Ovary (tissue), 9 donors: ENCODE data around the gene GDF10. TPM values are rescaled to one million over a fixed set of nuclear protein-coding genes. Genes with fewer than 3 reads are reported as not detected.

ENCODE experiments used
- DNase-seq, 5 donors: peaks; one replicate each; pipeline ENCODE4 v3.0.0-alpha.2; 2019 to 2020
- H3K27ac ChIP-seq, 2 donors: fragments of 200-600 bp; one replicate each; pipeline versions ENCODE4 v1.5.1 to v1.8.0; 2019 to 2022
- H3K27me3 ChIP-seq: fragments of 200-600 bp; one replicate; pipeline ENCODE4 v1.8.0; 2022
- H3K36me3 ChIP-seq: fragments of 200-600 bp; sonication (generic); one replicate; pipeline ENCODE4 v1.5.1; 2019
- H3K4me1 ChIP-seq: one replicate; pipeline ENCODE4 v1.8.1; 2013; ENCODE audit warnings: mild to moderate bottlenecking, moderate library complexity; ENCODE audit not compliant: insufficient read depth
- H3K4me3 ChIP-seq: fragments of 200-600 bp; sonication (generic); one replicate; pipeline ENCODE4 v1.5.1; 2017
- H3K9me3 ChIP-seq, 2 donors: fragments of 200-600 bp in 1 of 2; sonication (generic) in 1 of 2; one replicate each; pipeline versions ENCODE4 v1.5.1 to v1.8.1; 2013 to 2019; ENCODE audit warnings: mild to moderate bottlenecking in 1 of 2, moderate library complexity in 1 of 2
- EP300 ChIP-seq: sonication (generic); formaldehyde crosslinking; IDR thresholded peaks from one replicate; pipeline ENCODE4 v1.6.1; 2017; ENCODE audit warnings: antibody characterized with exemption
- POLR2A ChIP-seq: fragments of 450-650 bp; IDR thresholded peaks from one replicate; pipeline ENCODE4 v1.6.1; 2017; ENCODE audit warnings: antibody characterized with exemption, mild to moderate bottlenecking, moderate library complexity
- WGBS, 3 donors: extraction: QIAGEN DNeasy Blood & Tissue Kit in 1 of 3; methylation state at CpG; one replicate each; pipeline versions ENCODE4 v1.1.5 to v1.1.7; 2013 to 2017; 5-methylcytosine and 5-hydroxymethylcytosine counted together
- intact Hi-C, 4 donors: fragments of 100-400 bp; cut with DNase I; formaldehyde crosslinking; loops; one replicate each; pipeline versions ENCODE4 v1.11.0 to v1.15.1; 2022 to 2023
- polyA plus RNA-seq, 2 donors: library from polyadenylated mRNA; stranded (reverse); fragments of 200-250 nt in 1 of 2; fragments of 350-450 nt in 1 of 2; fragmentation: Illumina TruSeq in 1 of 2; extraction: RNeasy Lipid Tissue Mini Kit (QIAGEN cat#74804) in 1 of 2; gene quantifications; one replicate each; pipeline ENCODE4 v1.2.3, GENCODE V29; 2013 to 2014
- total RNA-seq, 7 donors: library from RNA; depleted of rRNA in 2 of 7; stranded (reverse); fragments of >200 nt in 2 of 7; fragmentation: NEBNext Ultra II Directional in 3 of 7; extraction: Animal tissue kit (Norgen Biotek cat#: 25700) in 3 of 7; gene quantifications; one replicate each; pipeline versions ENCODE4 v1.1.0 to v1.2.4, GENCODE V29; 2016 to 2023
- TF ChIP-seq, protein P1 (sequence below), 3 donors: fragments of 450-650 bp in 2 of 3; fragments of 200-600 bp in 1 of 3; IDR thresholded peaks; one replicate each; pipeline versions ENCODE4 v1.5.1 to v1.8.0; 2016 to 2022; ENCODE audit warnings: antibody characterized with exemption in 3 of 3, mild to moderate bottlenecking in 1 of 3
- donor health status: DM: no; HTN: no; CAD: no; lungs with moderate emphysema.
- donor health status: DM: no; HTN: no; CAD: no.
- donor health status: Bipolar disorder and iron deficiency.
- donor health status: DM: yes; HTN: yes; CAD: no.
- donor health status: DM: no; HTN: no; CAD: no.
- donor health status: DM: yes; HTN: yes; CAD: no.

The GDF10 gene
- total and polyA plus RNA-seq, 9 donors: 0.12 to 1.2 (median 0.53) TPM; not detected in 3

DNA sequence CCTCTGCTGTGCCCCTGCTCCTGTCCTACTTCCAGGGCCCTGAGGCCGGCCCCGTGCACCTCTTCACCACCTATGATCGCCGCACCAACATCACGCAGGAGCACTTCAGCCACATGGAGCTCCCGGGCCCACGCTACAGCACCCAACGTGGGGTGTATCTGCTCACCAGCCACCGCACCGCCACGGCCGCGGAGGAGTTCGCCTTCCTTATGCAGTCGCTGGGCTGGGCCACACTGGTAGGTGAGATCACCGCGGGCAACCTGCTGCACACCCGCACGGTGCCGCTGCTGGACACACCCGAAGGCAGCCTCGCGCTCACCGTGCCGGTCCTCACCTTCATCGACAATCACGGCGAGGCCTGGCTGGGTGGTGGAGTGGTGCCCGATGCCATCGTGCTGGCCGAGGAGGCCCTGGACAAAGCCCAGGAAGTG, 50.0 kb downstream of the GDF10 start:
- Histone ChIP-seq H3K27me3 (no peaks in the 10 kb centered on the region), H3K9me3 (no peaks in the 10 kb centered on the region), H3K36me3 (no peaks in the 10 kb centered on the region), H3K4me3 (no peak overlapping the region), H3K4me1 (no peaks in the 10 kb centered on the region), H3K27ac (no peak overlapping the region)
- WGBS, 3 donors: 94 to 96% (median 95%) methylated on average over 30 to 31 of the region's 31 CpGs
- no peak for DNase-seq
- no peak for TF ChIP-seq EP300
- TF ChIP-seq, protein P1, sequence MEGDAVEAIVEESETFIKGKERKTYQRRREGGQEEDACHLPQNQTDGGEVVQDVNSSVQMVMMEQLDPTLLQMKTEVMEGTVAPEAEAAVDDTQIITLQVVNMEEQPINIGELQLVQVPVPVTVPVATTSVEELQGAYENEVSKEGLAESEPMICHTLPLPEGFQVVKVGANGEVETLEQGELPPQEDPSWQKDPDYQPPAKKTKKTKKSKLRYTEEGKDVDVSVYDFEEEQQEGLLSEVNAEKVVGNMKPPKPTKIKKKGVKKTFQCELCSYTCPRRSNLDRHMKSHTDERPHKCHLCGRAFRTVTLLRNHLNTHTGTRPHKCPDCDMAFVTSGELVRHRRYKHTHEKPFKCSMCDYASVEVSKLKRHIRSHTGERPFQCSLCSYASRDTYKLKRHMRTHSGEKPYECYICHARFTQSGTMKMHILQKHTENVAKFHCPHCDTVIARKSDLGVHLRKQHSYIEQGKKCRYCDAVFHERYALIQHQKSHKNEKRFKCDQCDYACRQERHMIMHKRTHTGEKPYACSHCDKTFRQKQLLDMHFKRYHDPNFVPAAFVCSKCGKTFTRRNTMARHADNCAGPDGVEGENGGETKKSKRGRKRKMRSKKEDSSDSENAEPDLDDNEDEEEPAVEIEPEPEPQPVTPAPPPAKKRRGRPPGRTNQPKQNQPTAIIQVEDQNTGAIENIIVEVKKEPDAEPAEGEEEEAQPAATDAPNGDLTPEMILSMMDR (IDR thresholded peaks at IDR 0.05): no peak
- no peak for TF ChIP-seq POLR2A
- intact Hi-C loops: no loop called here

DNA sequence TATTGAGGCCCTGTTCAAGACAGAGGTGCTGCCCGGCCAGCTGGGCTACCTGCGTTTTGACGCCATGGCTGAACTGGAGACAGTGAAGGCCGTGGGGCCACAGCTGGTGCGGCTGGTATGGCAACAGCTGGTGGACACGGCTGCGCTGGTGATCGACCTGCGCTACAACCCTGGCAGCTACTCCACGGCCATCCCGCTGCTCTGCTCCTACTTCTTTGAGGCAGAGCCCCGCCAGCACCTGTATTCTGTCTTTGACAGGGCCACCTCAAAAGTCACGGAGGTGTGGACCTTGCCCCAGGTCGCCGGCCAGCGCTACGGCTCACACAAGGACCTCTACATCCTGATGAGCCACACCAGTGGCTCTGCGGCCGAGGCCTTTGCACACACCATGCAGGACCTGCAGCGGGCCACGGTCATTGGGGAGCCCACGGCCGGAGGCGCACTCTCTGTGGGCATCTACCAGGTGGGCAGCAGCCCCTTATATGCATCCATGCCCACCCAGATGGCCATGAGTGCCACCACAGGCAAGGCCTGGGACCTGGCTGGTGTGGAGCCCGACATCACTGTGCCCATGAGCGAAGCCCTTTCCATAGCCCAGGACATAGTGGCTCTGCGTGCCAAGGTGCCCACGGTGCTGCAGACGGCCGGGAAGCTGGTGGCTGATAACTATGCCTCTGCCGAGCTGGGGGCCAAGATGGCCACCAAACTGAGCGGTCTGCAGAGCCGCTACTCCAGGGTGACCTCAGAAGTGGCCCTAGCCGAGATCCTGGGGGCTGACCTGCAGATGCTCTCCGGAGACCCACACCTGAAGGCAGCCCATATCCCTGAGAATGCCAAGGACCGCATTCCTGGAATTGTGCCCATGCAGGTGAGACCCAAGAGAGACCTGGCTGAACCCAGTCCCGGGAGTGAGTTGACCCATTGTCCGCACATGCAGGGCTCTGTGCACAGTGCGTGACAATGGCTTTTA, 51.0 kb downstream of the GDF10 start:
- DNase-seq: no peak
- Histone ChIP-seq H3K27ac (no peak overlapping the region), H3K4me3 (no peak overlapping the region), H3K4me1 (no peaks in the 10 kb centered on the region), H3K9me3 (no peaks in the 10 kb centered on the region), H3K36me3 (no peaks in the 10 kb centered on the region), H3K27me3 (no peaks in the 10 kb centered on the region)
- WGBS, 3 donors: 86 to 93% (median 90%) methylated on average over 32 to 39 of the region's 39 CpGs
- intact Hi-C loops: no loop called here
- TF ChIP-seq EP300: no peak
- TF ChIP-seq POLR2A: no peak
- TF ChIP-seq, protein P1 (IDR thresholded peaks at IDR 0.05): no peak

DNA sequence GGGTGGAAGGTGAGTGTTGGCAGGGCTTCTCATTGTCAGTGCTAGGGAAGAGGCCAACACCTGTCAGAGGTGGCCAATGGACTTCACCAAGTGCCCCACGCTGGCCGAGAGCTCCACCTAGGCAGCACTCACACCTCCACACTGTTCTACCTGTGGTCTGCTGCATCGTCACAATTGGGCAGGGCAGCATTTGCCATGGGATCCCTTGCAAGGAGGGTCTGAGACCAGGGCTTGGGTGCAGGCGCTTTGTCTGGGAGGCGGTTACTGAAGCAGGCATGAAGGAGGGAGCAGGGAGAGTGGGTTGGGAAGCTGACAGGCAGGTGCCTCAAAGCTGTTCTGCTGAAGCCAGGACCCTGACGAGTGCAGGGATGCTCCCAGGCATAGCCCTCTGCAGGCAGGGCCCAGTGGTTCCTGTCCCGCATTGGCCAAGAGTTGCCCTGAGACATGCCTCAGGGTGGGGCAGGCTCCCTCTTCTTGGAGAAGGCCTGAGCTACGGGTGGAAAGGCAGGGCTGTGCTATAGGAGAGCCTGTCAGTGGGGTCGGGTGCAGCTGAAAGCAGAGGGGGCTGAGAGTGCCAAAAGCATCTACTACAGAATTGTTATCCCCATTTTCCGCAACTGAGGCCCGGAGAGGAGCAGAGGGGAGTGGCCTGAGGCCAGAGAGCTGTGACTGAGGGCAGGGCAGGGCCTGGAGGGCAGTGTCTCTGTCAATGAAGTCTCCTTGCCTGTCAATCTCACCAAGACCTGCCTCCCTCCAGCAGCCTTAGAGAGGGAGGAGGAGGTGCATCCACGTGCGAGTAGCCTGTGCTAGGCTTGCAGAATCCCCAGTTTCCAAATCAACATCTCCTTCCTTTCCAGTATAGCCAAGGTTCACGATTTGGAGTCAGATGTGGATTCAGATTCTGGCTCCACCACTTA, 52.2 kb downstream of the GDF10 start:
- 73 to 83% (median 78%) methylated on average over 14 of the region's 14 CpGs for WGBS, 3 donors
- DNase-seq: no peak
- Histone ChIP-seq H3K9me3 (no peaks in the 10 kb centered on the region), H3K4me3 (no peak overlapping the region), H3K36me3 (no peaks in the 10 kb centered on the region), H3K27ac (no peak overlapping the region), H3K4me1 (no peaks in the 10 kb centered on the region), H3K27me3 (no peaks in the 10 kb centered on the region)
- intact Hi-C loops: no loop called here
- TF ChIP-seq EP300: no peak
- TF ChIP-seq, protein P1 (IDR thresholded peaks at IDR 0.05): no peak
- no peak for TF ChIP-seq POLR2A

DNA sequence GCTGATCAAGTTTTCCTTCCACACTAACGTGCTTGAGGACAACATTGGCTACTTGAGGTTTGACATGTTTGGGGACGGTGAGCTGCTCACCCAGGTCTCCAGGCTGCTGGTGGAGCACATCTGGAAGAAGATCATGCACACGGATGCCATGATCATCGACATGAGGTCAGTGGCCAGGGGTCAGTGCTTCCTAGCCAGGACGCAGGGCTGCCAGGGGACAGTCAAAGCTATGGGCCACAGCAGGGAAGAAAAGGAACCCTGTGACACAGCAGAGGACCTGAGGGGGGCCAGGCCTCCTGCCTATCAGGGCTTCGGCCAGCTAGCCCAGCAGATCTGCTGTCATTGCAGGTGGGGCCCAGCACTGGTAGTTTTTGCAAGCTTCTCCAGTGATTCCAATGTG, 53.4 kb downstream of the GDF10 start:
- no peaks in the 10 kb centered on the region for H3K36me3 ChIP-seq
- H3K4me3 ChIP-seq: no peak overlapping the region
- WGBS, 3 donors: 82 to 94% (median 89%) methylated on average over 6 of the region's 6 CpGs
- intact Hi-C loops: no loop called here
- H3K4me1 ChIP-seq: no peaks in the 10 kb centered on the region
- DNase-seq: no peak
- no peak overlapping the region for H3K27ac ChIP-seq
- H3K27me3 ChIP-seq: no peaks in the 10 kb centered on the region
- no peaks in the 10 kb centered on the region for H3K9me3 ChIP-seq
- TF ChIP-seq, protein P1 (IDR thresholded peaks at IDR 0.05): no peak
- TF ChIP-seq POLR2A (no peak), EP300 (no peak)
